Effector CD8-positive, alpha-beta T cell (primary cell): ENCODE measurements around the gene BTBD2.

Source experiments
- DNase-seq: peaks from one replicate; lab custom pipeline; 2025; lab: John Stamatoyannopoulos, UW

BTBD2 gene

DNA sequence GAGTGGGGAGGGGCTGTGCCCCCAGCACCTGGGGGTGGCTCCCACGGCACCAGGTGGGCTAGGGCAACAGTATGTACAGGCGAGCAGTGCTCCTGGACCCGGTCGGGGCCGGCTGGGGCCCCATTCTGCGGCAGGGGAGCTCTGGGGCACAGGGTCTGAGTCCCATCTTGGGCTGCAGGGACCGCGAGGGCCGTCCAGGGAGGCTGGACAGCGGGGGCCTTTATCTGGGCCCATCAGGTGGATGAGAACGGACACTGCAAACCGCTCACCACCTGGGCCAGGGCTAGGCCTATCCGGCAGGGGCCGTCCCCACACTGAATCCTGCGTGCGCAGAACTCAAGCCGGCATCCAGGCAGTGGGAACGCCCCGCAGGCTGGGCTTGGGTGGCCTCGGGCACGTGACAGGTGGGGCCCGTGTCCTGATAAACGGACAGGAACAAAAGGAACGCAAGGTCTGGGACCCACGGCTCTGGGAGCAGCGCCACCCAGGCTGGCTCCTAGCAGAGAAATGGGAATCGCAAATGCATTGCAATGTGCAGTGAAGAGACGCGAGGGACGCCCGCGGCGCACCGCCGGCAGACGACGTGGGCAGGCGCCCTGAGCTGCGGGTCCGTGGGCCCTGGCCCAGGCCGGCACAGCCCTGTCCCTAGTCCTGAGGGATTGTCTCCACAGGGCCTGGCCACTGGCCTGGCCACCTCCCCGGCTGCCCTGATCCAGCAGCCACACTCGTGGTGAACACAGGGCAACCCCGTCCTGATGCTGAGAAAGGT, 29.7 kb downstream of the BTBD2 start:
- no peak for DNase-seq

- no peak for DNase-seq
These were observed 31.2 kb downstream of the BTBD2 start for GRCh38 chr19:1984357-1984756.

DNA sequence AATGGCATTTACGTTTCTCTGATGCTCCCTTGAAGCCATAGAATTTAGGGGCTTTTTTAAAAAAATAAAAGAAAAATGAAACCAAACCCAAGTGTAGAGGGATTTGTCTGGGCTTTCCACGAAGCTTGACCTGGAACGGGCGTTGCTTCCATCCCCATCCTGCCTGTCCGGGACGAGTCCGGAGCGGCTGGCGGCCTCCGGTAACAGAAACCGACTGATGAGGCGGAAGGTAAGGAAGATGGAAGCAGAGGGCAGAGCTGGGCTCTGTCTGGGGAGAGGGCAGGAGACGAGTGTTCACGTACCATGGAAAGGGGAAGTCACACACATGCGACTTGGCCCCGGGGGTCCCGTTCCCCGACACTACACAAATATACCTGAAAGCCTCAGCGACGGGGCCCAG, 34.3 kb downstream of the BTBD2 start:
- no peak for DNase-seq

GRCh38 chr19:1980809-1981181, 34.7 kb downstream of the BTBD2 start:
- DNase-seq, result no peak

DNA sequence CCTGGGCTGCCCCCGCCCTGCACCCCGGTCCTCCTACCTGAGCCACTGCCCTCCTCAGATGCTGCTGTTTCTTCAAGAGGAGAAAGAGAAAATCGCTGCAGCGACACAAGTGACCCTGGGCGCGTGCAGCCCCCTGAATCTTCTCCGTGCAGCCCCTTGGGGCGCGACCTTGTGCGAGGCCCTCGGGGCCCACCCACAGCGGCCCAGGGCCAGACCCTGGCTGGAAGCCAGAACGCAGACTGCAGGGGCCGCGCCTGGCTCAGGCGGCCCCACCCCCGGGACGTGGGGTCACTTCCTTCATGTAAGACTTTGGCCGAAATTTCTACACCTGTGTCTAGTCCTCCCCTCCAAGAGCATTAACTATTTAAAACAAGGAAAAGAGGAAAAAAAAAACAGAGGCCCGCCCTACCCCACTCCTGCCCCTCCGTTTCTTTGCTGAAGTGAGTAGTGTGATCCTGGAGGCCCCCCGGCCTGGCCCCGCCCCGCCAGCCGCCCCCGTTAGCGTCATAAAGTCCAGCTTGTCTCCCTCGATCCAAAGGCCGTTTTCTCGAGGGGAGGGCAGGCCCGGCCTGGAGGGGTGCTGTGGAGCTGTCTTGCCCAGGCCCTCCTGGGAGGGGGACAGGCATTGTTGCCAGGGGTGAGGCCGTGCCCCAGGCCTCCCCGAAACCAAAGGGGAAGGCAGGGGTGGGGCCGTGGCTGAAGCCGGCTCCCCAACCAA, 35.3 kb downstream of the BTBD2 start:
- no peak for DNase-seq

GRCh38 chr19:1979642-1980041, 35.9 kb downstream of the BTBD2 start:
- no peak for DNase-seq

DNA sequence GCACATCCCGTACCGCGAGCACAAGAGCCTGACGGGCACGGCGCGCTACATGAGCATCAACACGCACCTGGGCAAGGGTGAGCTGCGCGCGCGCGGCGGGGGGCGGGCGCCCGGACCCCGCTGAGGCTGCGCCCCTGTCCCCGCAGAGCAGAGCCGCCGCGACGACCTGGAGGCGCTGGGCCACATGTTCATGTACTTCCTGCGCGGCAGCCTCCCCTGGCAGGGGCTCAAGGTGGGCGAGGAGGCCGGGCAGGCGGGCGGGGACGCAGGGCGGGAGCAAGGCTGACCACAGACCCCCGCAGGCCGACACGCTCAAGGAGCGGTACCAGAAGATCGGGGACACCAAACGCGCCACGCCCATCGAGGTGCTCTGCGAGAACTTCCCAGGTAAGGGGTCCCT, 36.5 kb downstream of the BTBD2 start:
- no peak for DNase-seq

DNA sequence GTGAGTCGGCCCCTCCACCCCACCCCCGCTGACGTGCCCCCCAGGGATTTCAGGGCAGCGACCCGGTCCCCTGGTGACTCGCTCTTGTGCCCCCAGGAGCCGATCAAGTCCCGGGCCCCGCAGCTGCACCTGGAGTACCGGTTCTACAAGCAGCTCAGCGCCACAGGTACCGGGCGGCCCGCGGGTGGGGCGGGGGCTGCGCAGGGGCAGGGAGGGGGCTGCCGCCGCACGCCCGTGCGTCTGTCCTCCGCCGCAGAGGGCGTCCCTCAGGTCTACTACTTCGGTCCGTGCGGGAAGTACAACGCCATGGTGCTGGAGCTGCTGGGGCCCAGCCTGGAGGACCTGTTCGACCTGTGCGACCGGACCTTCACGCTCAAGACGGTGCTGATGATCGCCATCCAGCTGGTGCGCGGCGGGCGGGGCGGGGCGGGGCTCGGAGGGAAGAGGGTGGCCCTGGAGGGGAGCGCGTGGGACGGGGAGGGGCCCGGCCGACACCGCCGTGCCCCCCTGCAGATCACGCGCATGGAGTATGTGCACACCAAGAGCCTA, 37.1 kb downstream of the BTBD2 start:
- no peak for DNase-seq

DNA sequence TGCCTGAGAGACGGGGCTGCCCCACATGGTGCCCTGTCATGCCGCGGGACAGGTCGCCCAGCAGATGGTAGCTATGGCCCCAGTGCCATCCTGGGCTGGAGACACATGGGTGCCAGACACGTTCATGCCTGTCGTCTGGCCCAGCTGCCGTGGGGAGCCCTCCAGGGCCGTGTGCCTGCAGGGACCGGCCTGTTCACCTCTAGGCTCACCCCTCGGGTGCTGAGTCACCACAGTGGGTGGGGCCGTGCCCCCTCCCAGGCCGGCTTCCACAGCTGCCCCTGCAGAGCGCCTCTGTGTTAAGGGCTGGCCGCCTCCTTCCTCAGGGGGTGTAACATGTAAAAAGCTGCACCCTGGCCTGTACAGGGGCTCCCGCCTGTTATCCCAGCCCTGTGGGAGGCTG, 38.4 kb downstream of the BTBD2 start:
- DNase-seq, result no peak

GRCh38 chr19:1975162-1975480, 40.4 kb downstream of the BTBD2 start:
- no peak for DNase-seq

- DNase-seq, result no peak
These were observed 40.9 kb downstream of the BTBD2 start for GRCh38 chr19:1974381-1975161.

GRCh38 chr19:1970806-1971502, 44.6 kb downstream of the BTBD2 start:
- no peak for DNase-seq

- DNase-seq, result no peak
These were observed 45.3 kb downstream of the BTBD2 start for GRCh38 chr19:1970003-1970805.

GRCh38 chr19:1969176-1970002, 46.1 kb downstream of the BTBD2 start:
- DNase-seq, result no peak

GRCh38 chr19:1968279-1969175, 47.0 kb downstream of the BTBD2 start:
- no peak for DNase-seq

GRCh38 chr19:1967087-1967608, 48.4 kb downstream of the BTBD2 start:
- no peak for DNase-seq

GRCh38 chr19:1962674-1963073, 52.8 kb downstream of the BTBD2 start:
- no peak for DNase-seq

- no peak for DNase-seq
These were observed 54.3 kb downstream of the BTBD2 start for GRCh38 chr19:1961000-1961883.
